Testis (tissue), 2 donors: ENCODE data around the gene TBC1D17.

Experiments used
- CTCF ChIP-seq, 3 experiments: fragments of 450-650 bp in 2 of 3; fragments of 200-600 bp in 1 of 3; sonication (generic) in 1 of 3; IDR thresholded peaks; one replicate each; pipeline ENCODE4 v1.5.1; 2016 to 2019; ENCODE audit warnings: antibody characterized with exemption in 3 of 3, mild to moderate bottlenecking in 2 of 3, moderate library complexity in 1 of 3
- POLR2A ChIP-seq: fragments of 450-650 bp; IDR thresholded peaks from one replicate; pipeline ENCODE4 v1.6.1; 2017; ENCODE audit warnings: antibody characterized with exemption, mild to moderate bottlenecking, moderate library complexity

- TF ChIP-seq CTCF (IDR thresholded peaks at IDR 0.05) (no peak), POLR2A (no peak)
Observed at GRCh38 chr19:49840736-49841249, 36.7 kb upstream of the TBC1D17 start.
